GM18907 (cell line): ENCODE results near the gene VPS45.
A peak's percentile ranks its signal among the peaks of the same experiment; 100 is the strongest.
"Not testable (repeated sequence)": the region's sequence is repeated elsewhere in the genome, so short reads cannot be mapped to it uniquely, and the experiment has no call there.

Experiments
- ATAC-seq: cut with Tn5 transposase; IDR thresholded peaks from one replicate; pipeline ENCODE4 v1.9.1; 2021; ENCODE audit warnings: mild to moderate bottlenecking, moderate library complexity; ENCODE audit not compliant: unreplicated experiment

VPS45 gene

DNA sequence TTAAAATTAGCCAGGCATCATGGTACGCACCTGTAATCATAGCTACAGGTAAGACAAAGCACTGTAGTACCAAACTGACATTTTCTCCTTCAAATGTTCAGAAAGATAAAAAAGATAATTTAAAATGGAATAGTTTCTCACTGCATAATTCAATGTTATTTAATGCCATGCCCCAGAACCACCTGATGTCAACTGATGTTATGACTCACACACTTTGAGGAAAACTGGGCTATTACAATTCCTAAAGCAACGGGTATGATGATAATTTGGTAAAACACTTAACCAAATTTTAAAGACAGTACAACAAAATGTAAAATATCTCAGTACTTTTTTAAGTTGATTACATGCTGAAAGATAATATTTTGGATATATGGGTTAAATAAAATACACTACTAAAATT lies 59.2 kb downstream of the VPS45 start:
- no peak for ATAC-seq

DNA sequence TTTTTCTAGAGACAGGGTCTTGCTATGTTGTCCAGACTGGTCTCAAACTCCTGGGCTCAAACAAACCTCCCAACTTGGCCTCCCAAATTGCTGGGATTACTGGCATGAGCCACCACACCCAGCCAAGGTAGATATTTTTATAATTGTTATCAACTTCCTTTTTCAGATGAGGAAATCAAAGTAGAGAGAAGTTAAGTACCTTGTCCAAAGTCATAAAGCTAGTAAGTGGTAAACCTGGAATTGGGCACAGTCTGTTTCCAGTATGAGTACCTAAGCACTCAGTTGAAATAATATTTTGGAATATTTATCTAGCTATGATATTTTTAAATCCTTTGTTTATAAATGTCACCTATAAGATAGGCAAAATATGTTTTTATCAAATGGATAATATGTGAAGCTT lies 59.9 kb downstream of the VPS45 start:
- no peak for ATAC-seq

DNA sequence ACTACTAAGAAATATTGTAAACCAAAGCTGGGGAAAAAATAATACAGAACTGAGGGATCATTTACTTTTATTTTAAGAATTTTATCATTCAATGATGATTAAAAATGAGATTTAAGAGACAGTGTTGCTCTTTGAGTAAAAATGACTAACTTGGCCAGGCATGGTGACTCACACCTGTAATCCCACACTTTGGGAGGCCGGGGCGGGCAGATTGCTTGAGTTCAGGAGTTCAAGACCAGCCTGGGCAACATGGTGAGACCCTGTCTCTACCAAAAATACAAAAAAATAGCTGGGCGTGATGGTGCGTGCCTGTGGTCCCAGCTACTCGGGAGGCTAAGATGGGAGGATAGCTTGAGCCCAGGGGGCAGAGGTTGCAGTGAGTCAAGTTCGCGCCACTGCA lies 60.3 kb downstream of the VPS45 start:
- no peak for ATAC-seq

DNA sequence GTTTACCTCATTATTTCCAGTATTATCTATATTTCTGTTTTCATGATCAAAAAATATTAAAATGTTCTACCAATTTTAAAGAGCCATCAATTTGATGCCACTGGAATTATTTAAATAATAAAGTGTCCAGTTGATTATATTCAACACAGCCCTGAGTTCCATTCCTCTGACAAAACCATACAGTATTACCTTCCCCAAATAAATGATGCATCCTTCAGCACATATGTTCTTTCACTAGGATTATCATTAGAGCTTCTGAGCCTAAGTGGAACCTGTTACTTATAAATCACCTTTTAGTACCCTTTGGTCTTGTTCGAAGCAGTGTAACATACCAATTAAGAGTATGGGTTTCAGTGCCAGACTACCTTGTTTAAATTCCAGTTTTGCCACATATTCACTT lies 64.8 kb downstream of the VPS45 start:
- no peak for ATAC-seq

DNA sequence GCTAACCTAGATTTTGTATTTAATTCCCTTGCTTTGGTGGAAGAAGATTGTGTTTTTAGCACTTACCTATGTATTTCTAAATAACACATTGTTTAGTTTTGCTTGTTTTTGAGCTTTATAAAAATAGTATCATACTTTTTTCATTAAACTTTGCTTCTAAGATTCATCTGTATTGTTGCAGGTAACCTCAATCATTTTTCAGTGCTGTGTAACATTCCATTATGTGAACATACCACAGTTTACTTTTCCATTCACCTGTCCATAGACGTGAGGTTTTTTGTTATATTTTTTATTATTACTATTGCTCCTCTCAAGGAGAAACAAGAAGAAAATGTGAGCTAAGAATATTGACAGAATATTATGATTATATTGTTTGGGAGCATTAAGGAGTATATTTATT lies 67.0 kb downstream of the VPS45 start:
- no peak for ATAC-seq

DNA sequence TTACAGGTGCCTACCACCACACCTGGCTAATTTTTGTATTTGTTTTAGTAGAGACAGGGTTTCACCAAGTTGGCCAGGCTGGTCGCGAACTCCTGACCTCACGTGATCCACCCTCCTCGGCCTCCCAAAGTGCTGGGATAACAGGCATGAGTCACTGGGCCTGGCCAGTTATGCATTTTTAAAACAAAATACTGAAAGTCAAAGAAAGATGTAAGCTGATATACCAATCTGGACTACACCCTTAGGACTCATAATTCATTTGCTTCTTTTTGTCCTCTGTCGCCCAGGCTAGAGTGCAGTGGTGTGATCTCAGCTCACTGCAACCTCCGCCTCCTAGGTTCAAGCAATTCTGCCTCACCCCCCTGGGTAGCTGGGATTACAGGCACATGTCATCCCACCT lies 67.8 kb downstream of the VPS45 start:
- ATAC-seq = not testable (repeated sequence)

DNA sequence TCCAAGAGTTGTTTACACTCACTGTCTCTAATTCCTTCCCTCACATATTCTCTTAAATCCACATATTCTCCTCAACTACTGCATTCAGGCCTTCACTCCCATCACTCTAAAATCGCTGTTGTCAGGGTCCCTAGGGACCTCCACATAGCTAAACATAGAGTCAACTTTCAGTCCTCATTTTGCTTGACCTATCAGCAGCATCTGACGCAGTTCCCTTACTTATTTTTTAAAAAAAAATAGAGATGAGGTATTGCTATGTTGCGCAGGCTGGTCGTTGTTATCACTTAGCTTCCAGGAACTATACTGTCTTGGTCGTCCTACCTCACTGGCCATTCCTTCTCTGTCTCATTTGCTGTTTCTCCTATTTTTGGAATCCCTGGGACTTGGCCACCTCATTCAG lies 70.5 kb downstream of the VPS45 start:
- no peak for ATAC-seq

DNA sequence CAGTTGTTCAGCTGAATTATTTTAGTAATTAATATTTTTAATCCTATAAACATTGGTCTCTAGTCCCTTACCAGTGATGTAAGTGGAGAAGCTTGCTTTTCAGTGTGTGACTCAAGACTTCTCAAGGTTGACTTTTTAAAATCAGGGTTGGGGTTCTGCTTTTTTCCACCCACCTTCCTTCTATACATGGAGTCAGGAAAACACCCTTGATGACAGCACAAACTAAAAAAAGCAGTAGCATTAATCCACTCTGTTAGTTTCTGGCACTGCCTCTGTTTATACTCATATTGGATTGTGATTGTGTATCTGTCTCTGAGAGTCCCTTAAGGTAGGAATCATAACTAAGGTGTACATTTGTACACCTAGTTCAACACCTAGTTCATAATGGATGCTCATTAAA lies 73.9 kb downstream of the VPS45 start:
- ATAC-seq = no peak

DNA sequence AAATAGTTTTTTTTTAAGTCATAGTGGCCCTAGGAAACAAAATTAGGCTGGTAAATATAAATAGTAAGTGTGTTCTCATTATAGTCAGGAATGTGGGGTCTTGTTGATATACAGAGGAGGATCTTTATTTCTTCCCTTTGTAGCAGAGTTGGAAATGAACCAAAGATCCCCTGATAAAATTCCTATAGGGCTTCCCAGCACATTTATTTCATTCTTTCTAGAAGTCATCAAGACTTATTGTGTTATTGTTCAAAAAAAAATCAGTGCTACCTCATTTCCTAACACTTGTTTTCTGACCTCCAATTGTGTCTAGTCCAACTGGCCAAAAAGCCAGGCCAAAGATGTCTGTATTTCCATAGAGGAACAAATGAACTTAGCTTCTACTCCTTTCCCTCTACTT lies 74.5 kb downstream of the VPS45 start:
- no peak for ATAC-seq

DNA sequence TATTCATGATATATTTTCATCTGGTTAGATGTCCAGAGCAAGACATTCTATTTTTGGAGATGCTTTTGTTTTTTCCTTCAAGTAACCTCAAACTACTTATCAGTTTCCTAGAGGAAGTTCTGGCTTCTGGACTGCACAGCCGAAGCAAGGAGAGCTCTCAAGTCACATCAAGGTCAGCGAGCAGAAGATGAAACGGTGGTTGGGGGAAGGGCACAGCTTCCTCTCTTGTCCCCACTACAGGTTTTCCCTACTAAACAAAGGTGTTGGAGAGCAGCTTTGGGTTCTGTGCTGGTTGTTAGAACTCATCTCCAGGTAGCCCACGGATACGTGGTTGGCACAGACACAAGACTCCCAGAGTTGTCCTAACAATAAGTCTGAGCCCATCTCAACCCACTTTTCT lies 77.0 kb downstream of the VPS45 start:
- no peak for ATAC-seq

DNA sequence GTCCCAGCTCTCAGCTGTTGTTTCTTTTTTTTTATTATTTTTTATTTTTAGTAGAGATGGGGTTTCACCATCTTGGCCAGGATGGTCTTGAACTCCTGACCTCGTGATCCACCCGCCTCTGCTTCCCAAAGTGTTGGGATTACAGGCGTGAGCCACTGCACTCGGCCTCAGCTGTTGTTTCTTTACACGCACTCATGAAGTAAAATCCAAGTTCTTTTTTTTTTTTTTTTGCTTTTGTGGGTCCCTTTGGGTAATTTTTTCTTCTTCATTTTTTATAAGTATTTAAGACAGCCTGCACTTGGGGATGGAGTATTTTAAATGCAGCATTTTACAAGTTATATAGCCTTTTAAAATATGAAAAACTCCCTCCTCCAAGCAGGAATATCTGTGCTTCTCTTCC lies 78.4 kb downstream of the VPS45 start:
- ATAC-seq = not testable (repeated sequence)

DNA sequence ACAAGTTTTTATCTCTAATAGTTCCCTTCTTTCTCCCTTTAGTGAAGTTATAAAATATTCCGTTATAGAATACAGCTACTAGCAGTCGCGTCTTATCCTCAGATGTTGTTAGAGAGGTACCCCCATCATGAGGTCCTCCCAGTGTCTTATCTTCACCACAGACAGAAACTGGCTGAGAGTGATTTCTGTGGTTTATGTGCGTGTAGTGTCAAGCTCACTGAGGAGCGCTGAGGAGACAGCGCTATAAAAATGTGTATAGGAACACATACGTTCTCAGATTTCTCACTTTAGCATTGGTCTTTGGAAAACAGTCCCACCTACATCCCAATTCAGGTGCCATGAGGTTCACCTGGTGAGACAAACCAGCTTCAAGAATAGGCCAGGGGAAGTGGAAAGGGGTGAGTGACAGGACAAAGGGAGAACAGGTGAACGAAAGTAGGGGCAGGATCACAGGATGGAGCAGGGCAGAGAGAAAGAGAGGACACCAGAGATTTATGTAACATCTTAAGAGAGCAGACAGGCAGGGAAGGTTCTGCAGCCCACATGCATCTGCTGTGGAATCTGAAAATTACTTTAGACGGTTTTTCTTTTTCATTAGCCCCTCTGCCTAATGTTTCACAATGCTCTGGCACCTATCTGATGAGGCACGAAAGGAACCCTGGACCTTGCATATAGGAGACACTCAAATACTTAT lies 79.4 kb downstream of the VPS45 start:
- ATAC-seq = no peak

DNA sequence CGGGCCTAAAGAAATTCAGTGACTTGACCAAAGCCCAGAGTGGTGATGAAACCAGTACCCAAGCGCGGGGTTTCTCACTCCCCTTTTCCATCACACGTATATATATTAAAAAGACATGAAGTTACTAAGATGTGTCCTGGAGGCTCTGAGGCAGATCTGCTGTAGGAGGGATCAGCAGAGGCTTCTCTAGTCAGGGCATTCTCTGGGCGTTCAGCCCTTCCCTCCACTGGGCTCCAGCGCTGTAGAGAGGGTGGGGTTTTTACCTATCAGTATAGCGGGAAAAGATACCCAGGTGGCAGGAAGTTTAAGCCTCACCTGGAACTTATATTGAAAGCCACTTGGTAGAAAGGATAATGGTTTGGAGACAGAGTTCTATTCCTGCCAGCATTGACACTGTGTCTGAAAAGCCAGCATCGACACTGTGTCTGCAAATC lies 81.3 kb downstream of the VPS45 start:
- ATAC-seq = no peak

DNA sequence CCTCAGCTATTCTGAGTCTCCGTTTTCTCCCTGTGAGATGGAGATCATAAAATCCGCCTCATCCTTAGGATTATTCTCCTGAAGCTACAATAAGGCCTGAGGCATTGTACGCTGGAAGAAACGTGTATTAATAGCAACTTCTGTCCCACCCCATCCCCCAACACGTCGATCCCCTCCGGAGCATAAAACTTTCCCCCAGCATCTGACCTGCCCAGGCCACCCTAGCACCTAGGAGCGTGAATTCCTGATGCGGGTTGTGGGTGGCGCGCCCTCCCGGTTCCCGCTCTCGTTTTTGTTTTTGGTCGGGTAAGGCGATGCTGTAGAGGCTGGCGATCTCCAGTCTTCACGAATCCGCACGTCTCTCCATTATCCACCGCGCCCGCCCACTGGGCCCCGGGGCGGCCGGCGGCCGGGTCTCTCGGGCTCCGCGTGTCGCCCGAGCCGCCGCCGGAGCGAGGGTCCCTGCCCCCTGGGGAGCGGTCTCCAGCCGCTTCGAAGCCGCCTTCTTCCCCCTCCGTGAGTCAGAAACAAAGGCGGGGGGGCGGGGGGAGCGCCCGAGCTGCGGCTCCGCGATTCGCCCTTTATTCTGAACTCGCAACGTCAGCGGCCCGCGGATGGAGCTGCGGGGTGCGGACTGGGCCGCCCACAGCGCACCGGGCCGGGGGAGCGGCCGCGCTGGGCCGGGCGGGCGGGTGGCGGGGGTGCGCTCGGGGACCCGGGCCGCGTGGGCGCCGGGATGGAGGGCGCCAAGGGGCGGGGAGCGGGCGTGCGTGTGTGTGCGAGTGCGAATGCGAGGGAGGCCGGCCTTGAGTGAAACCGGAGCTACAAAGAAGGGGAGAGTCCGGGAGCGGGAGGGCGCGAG lies 81.9 kb downstream of the VPS45 start, which contains the start of gene PLEKHO1:
TSS of gene PLEKHO1 (plus strand) at position 646 of the 862 bp plus-strand sequence. CDS start 342 bp downstream, outside the sequence.
- ATAC-seq = peak; percentile 43

DNA sequence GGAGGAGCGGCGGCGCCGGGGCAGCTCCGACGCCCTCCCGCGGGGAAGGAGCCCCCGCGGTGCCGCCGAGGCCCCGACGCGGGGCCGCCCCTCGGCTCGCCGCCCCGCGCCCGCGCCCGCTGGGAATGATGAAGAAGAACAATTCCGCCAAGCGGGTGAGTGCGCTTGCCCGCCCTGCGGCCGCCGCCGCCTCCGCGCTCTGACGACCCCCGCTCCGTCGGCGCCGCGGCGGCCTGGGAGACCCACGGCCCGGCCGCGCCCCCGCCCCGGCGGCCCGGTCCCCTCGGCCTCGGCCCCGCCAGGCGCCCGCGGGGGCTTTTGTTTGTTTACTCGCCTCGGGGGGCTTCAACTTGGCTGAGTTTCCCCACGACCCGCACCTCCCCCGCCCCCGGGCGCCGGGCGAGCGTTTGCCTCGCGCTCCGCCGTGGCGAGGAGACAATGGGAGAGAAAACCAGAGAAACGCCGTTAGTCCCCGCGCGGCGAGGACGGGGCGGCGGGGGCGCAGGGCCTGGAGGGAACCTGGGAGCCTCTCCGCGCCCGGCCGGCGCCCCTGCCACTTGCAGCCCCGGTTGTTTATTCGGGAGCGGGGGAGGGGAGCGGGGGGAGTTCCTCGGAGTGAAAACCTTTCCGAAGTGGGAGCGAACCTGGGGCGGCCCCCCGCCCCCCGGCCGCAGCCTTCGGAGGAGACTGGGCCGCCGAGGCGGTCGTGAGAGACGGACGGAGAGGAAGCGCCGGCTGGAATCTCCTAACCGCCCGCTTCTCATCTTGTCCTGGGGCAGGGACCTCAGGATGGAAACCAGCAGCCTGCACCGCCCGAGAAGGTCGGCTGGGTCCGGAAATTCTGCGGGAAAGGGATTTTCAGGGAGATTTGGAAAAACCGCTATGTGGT lies 82.8 kb downstream of the VPS45 start:
- no peak for ATAC-seq

DNA sequence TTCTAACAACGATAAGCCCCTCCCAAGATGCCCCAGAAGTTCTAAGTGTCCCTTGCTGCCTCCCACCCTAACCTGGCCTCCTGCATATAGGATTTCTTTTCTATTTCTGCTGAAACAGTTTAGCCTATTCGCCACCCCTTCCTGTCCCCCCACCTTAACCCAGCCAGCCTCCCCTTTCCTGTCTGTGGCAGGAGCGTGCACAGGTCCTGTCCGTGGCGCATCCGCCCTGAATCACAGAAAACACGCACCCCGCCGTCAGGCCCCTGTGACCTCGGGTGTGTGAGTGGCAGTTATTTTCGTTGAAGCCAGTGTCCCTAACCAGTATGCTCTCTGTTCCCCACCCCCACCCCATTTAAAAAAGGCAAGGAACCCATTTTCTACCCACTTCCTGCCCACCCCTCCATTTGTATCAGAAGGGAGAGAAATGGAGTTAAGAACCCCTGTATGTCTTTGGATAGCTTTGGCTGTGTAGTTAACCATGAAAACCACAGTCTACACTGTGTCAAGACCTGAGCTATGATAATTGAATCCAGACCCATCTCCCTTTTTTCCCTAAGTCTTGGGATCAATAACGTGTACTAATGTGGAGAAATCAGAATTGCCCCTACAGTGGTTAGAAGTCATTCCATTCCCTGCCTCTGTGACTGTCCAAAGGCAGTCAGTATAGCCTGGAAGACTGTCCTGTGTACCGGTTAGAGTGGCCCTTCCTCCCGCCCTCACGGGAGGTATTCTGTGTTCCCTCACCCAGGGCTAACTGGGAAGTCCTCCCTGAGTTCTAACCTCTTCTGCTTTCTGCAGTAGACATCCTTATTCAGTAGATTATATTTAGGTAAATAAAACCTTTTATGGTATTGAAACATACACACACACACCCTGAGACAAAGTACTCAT lies 84.0 kb downstream of the VPS45 start:
- no peak for ATAC-seq

DNA sequence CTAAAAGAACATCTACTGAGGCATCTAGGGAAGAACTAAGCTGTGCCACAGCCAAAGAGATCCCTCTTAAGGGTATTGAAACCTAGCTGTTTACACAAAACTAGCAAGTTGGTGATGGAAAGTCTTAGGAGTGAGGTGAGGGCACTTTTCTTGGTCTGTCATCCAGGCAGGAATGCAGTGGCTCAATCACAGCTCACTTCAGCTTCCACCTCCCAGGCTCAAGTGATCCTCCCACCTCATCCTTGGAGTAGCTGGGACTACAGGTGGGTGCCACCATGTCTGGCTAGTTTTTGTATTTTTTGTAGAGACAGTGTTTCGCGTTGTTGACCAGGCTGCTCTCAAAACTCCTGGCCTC lies 84.6 kb downstream of the VPS45 start:
- no peak for ATAC-seq

DNA sequence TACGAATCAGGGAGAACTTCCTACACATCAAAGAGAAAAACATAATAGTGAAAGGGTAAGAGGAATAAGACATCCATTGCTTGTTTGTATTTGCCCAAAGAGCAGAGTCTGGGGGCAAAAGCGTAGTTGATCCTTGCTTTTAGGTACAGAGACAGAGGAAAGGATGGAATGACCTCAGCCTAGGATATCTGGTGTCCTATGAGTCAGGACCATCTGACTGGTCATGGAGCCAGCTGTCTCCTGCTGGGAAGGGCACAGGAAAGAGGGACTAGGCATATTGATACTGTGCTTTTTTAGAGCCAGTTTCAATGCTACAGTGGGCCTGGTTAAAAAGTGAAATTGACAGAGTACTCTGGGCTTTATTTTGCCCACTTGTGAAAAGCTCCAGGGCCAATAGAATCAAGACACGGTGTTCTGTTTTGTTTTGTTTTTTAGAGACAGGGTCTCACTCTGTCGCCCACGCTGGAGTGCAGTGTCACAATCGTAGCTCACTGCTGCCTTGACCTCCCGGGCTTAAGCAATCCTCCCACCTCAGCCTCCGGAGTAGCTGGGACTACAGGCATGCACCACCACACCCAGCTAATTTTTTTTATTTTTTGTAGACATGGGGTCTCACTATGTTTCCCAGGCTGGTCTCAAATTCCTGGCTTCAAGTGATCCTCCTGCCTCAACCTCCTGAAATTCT lies 85.3 kb downstream of the VPS45 start:
- ATAC-seq = no peak

DNA sequence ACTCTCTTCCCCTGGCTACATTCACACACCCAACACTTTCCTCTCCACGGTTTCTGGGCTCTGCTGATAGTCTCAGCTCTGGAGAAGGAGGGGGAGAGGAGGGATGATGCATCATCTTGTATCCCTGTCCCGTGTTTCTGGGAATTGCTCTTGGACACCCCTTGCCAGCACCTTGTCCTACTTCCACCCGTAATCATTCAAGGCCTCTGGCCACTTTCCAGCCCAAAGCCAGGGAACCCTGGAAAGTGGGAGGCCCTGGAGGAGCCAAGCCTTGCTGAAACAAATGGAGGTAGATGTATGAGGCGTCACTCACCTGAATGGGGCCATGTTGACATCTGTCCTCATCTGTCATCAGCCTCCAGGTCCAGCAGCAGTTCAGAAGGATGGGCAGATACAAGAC lies 86.6 kb downstream of the VPS45 start:
- ATAC-seq = no peak
